CD4-positive, alpha-beta T cell treated with Interleukin-6 for 4 hours (primary cell): Measurements from ENCODE around the gene PODXL.
"Not testable (repeated sequence)": the region's sequence is repeated elsewhere in the genome, so short reads cannot be mapped to it uniquely, and the experiment has no call there.

Source experiments
- DNase-seq: peaks from one replicate; pipeline ENCODE4 v3.0.0-alpha.2; 2020; ENCODE audit warnings: mixed read lengths

The PODXL gene

DNA sequence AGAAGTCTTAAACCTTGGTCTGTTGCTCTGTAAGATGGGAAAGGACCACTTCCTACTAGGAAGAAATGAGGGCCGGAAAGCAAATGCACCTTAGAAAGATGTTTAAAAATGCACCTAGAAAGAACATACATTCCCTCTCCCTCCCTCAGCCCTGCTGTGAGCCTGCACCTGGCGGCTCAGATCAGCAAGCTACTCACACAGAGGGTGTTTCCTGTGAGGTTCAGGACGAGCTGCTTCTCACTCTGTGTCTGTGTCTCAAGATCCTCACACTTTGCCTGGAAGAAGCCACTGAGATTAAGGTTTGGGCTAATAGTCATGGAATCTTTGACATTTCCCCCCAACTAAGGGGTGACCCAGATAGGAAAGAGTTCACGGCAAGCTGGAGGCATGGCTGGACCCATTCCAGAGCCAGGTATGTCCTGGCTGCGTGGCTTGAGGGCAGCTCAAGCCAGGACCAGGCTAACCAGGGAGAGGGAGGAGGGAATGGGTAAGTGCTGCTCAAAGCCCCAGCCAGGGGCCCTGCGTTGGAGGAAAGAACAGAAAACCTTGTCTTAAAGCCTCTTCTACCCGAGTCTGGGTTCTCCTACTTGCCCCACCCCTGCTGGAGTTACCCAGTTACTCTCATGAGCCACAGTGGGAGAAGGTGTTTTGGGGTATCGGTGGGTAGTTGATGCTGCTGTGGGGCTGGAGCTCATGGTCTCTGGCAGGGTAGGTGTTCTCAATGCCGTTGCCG lies 47.5 kb downstream of the PODXL start:
- no peak for DNase-seq

DNA sequence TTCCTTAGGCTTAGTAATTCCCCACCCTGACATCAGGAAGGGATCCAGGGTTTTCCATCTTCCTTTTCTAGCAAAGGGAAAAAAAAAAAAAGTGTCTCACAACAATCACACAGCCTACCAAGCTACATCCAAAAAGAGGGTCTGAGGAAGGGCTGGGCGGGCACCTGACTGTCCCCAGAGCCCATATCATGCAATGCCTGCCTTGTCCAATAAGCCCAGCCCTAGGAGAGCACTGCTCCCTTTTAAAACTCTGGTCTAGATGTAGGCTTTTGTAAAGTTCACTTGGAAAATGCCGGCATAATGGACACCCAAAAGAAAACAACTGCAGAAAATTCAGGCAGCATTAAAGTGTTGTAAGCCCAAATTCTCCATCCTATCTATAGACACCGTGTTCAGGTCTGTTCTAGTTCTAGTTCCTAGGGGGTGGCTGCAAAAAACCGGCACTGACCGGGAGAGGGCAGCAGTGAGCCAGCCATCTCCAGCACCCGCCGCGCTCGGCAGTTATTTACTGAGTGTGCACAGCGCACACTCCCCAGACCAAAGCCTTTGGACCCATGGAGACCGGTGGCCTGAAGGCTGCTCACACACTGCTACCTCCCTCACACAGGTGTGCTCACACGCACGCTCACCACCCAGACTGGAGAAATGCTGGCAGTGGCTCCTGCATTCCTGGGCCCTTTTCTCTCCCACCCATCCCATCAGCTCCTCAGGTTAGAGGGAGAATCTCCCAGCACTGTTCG lies 48.7 kb downstream of the PODXL start:
- DNase-seq = peak; percentile 85

DNA sequence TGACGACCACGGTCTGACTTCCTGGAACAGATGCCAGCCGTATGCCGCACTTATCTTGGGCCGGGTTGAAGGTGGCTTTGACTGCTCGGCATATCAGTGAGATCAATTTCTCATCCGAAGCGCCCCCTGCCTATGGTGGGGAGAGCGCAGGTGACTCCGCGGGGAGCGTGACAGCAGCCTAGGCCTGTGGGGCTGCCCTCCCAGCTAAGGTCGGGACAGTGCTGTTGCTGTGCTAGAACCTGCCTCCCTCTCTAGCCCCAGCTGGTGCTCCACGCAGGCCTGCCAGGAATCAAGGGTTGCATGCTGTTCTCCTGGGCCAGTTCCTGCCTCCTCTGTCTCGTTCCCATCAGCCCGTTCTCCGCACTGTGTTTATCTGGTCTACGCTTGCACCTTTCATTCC lies 49.8 kb downstream of the PODXL start:
- no peak for DNase-seq

DNA sequence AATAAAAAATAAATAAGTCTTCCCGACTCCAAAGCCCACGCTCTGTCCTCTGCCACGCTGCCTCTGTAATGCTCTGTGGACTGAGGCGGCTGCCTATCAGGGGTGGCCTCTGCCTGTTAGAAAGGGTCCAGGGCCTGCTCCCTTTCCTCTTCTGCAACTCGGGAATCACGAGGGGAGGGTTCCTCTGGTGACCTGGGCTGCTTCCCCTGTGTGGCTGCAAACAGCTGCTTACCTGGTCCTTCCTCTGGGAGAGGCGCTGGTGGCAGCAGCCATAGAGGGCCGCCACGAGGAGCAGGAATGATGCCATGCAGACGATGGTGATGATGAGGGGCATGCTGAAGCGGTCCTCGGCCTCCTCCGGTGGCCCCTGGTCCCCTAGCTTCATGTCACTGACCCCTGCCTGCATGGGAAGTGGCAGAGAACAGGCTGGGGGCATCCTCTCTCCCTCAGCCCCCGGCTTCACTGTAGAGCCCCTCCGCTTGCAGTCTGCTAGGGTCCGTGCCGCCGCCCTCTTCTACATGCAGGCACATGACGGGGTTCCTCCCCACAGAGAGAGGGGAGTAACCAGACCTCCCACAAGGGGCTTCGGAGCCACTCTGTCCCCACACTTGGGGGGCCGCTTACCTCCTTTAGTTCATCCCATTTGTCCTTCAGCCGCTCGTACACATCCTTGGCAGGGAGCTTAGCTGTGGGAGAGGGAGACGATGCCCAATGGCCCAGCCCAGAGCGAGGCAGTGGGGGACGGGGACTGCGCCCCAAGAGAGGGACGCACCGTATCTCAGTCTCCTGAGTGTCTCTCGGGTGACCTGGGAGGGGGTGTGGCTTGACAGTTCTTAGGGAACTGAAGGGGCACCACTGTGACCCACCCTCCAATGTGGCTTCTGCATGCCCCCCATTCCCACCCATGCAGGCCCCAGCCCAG lies 50.5 kb downstream of the PODXL start:
- DNase-seq = no peak

DNA sequence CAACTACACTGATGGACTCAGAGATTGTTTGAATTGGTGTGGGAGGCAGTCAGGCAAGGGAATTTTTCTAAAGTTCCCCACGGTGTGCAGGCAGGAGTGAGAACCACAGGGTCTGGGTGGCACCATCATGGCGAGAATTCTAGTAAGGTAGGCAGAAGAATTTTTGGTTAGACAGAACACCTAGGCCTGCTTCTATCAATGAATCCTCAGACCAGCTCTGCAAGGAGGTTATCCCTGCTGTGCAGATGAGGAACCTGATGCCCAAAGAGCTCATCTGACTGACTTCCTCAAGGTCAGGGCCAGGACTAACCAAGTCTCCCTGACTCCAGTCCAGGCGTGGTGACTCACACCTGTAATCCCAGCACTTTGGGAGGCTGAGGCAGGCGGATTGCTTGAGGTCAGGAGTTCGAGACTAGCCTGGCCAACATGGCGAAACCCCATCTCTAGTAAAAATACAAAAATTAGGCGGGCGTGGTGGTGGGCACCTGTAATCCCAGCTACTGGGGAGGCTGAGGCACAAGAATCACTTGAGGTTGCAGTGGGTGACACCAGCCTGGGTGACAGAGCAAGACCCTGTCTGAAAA lies 51.3 kb downstream of the PODXL start:
- DNase-seq = not testable (repeated sequence)

DNA sequence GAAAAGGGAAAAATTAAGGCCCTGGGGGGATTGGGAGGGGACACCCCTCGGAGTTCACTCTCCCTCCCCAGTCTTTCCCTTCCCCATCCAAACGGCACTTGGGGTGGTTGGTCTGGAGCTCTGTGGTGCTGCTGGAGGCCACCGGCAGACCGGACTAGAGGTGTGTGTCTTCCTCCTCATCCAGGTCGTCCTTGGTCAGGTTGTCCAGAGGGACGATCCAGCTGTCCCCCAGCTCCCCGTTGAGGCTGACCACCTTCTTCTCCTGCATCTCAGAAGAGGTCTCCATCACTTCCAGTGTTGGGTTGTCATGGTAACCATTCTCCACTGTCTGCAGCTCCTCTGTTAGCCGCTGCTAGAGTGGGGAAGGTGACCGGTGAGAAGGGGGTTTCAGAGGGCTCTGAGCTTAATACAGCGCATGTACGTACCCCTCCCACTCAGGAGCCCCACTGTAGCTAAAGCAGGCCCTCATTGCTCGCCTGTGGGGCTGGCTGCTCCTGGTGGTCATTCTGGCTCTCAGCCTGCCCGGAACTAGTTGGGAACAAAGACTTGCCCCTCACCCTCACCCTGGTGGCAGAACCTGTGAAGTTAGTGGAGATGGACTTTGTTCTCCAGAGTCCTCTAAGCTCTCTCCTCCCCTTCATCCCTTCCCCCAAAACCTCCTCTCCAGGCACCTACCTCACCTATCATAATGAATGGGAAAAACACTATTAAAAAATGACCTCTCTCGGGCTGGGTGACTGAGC lies 52.1 kb downstream of the PODXL start:
- no peak for DNase-seq

DNA sequence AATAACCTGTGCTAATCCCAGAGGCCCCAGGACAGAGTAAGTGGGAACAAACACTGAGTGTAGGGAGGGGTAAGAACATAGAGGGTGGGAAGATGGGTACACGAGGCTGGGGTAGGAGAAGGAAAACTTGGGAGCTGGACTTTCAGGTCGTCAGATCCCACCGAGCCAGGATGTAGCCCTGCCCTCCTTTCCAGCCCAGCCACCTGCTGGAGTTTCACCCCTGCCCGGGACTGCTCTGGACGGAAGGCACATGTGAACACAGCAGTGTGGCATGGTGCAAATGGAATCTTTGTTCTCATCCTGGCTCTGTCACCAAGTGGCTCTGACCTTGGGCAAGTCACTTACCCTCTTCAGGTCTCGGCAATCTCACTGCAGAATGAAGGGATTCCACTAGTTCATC lies 52.8 kb downstream of the PODXL start:
- DNase-seq = no peak

DNA sequence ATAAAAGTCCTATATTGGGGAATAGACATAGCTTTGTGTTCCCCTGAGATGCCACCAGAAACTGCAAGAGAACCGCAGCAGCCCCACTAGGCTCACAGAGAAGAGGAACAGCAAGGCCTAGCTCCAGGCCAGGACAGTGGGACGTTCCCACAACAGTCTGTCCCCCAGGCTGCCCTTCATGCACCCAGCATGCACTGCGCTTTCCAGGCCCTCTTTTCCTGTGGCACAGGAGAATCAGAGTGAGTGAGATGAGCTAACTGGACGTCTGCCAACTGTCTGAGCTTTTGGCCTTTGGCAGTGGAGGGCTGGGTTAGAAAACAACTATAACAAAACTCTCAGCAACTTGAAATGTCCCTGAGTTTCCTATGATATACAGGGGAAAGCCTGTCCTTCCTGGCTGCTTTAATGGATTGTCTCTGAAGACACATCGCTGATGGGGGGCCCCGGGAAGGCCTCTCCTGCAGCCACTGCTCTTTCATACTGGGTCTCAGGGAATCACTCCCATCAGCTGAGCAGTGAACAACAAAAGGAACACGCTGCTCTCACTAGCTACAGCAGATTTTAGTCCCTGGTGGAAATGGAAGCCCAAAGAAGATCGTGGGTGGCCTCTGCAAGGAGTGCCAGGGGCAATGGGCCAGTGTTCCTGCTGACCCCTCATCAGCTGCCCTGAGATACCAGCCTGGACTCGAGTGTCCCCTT lies 53.5 kb downstream of the PODXL start:
- peak; percentile 18 for DNase-seq

DNA sequence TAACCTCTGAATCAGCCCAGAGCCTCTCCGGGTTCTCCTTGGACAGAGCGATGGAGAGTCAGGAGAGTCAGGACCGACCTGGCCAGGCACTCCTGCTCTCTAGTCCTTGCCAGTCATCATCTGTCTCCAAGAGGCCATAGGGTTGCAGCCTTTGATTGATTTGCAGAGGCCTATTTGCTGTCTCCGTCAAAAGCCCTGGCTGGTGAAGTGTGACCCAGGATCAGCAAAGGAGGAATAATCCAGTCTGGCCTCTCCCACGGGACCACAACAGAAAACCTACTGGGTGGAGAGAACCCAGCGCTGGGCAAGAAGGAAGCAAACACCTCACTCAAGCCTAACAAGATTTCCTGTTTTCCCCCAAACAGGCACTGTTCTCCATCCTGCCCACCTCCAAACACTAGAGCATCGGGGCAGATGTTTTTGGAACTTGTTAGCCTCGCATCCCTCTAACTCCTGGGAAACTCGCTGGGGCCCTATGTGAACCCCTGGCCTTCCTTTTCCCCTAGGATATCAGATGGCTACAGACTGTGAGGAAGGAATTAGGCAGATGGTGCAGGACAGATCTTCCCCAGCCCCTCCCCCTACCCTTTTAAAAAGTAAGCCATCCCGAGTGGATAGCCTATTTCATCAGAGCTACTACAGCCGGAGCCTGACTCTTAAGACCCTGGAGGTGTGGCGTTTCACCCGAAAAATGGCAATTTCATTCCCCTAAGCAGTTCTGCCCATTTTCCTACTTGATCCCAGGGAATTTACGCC lies 54.3 kb downstream of the PODXL start:
- no peak for DNase-seq

DNA sequence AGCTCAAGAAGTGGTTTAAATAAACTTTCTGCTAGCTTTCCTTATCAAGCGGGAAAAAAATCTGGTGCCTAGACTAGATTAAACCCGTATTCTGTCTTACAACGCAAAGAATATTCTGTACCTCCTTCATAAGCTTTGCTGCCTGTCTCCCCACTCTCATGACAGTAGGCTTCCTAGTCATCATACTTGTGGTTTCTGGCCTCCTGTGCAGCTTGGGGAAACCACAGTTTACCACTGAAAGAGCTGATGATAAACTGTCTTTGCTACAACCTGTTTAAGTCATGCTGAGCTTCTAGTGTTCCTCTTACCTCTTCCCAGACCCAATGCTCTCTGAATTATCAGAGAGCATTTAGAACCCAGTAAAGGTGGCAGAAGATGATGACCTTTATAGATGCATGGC lies 55.0 kb downstream of the PODXL start:
- peak; percentile 57 for DNase-seq

DNA sequence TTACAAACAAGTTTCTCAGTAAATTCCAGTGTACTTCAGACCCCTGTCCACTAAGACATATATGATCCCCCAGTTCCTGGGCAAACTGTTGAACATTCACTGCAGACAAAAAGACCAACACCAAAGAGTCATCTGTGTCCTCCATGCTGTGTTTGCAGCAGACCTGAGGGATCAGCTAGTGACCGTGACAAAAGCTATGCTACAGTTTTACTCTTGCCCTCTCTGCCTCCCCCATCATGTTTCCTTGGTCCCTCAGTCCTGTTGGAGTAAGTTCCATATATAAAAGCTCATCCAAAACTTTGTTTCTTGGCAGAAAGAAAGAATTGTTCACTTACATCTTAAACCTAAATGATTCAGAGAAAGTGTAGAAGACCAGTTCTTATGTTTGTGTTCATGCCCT lies 56.1 kb downstream of the PODXL start:
- no peak for DNase-seq

DNA sequence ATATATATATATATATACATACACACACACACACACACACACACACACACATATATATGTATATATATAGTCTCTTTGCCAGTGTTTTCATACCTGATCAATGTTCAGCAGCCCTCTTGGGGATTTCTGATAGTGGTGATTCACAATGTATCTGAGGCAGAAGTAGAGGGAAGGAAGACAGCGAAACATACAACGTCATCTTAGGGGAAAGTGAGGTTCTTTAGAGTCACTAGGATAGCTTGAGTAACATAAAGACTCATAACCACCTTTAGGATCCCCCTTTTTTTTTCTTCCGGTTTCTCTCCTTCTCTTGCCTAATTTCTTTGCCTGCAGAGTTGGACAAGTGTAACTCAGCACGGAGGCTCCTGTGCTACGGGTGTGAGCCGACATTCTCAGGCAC lies 56.6 kb downstream of the PODXL start:
- no peak for DNase-seq

DNA sequence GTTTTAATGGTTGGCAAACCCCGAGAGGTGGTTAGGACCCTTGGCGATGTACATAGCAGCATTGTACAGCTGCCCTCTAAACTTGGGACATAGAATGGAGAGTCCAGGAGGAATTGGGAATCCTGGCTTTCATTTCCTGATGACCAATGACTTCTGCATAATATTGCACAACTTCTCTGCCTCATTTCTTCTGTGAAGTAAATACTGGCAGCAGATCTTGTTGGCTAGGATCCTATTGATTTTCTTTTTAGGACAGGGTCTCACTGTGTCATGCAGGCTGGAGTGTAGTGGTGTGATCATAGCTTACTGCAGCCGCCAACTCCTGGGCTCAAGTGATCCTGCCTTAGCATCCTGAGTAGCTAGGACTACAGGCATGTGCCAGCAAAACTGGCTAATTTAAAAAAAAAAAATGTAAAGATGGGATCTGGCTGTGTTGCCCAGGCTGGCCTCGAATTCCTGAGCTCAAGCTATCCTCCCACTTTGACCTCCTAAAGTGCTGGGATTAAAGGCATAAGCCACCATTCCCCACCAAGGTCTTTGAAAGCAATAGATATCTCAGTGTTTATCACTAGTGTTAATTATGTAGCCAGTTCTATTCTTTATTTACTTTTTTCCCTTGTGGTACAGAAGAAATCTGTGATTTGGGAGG lies 58.1 kb downstream of the PODXL start:
- no peak for DNase-seq

DNA sequence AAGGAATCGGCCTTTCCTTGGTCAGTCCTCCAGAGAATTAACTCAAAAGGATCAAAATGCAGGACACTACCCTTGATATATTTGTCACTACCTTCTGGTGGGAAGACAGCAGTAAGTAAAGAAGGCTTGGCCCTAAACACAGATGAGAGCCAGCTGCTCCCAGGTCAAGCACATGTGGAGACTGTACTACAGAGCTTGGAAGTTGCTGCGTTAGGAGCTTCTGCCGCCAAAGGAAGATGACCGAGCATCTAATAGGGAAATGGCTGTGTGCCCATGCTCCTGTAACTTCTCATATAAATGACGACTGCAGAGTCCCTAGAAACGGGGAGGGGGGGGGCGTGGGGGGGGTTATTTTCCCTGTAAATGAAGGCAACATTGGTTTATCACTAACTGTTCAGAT lies 59.0 kb downstream of the PODXL start:
- DNase-seq = no peak

DNA sequence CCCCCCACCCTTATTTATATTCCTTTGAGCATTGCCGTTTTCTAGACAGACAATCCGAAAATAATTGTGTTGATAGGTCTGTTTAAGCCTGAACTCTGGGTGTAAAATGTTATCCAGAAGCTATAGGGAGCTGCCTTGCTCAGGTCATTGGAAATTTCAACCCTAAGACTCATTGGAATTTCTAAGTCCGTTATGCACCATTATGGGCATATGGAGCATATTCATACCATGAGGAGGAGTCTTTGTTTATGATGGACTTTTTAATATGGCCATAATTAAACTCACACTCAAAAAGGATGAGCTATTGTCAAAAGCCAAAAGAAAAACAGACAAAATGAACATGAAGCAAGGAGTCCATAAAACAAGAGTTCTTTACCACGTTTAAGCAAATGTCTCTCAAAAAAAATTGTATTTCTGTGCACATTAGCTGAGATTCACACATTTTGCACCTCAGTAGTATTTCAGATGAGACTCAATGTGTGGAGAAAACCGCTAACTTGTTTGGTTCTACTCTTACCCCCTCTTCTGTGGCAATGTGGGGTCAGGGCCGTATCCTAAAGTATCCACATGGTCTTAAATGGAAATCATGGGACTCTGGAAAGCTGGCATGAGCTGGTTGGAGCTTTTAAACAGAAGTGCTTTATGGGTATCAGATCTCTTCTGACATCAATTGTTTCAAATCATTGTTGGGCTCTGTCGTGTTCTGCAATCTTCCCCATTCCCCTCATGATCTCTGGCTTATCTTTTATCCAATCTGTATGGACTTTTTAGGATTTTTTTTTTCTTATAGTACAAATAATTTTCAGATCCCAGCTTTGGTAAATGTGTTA lies 60.5 kb downstream of the PODXL start:
- DNase-seq = no peak

DNA sequence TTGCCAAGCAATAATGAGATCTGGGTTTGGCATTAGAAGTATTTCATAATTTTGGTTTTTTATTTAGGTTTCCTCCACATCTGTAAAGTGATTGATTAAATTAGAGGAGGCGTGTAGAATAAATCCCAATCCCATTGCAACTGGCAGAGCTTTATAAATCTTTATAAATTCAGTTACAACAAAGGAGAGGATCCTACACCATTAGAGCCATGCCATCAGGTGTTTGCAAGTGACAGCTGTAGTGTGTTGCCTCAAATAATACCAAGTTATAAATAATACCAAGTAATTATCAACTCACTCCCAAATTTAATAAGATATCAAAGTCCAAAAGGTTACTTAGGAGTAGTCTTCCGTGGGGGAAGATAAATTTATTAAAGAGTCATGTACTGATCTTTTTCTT lies 62.2 kb downstream of the PODXL start:
- DNase-seq = no peak

DNA sequence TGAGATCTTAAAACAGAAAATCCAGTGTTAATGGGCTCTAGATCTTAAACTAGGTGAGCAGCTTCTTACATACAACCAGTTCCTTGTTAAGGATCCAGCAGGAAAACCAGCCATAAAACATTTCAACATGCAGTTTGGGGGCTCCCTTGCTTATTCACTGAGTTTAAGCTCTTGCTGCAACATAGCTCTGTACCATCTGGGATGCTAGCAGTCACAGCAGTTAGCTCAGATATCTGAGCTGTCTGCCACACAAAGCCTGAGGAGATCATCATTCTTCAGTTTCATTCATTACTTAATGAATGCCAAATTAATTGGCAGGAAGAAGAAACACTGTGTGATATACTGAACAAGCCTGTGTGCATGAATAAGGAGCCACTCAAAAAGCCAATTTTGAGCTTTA lies 62.8 kb downstream of the PODXL start:
- no peak for DNase-seq

DNA sequence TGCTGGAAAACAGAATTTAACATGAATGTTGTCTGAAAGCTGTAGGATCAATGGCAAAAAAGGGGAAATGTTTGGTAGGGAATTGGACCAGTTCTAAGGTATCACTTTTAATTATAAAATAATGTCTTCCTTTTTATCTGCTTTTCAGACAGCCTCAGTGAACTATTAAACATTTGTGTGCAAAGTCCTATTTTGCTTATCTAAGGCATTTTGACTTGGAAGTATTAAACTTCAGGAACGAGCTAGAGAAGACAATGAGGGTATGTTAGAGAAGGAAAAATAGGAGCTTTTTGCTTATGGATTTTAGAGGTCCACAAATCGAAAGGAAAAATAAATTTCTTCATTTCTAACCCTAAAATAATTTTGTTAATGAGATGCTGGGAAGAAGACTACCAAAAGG lies 63.3 kb downstream of the PODXL start:
- no peak for DNase-seq

DNA sequence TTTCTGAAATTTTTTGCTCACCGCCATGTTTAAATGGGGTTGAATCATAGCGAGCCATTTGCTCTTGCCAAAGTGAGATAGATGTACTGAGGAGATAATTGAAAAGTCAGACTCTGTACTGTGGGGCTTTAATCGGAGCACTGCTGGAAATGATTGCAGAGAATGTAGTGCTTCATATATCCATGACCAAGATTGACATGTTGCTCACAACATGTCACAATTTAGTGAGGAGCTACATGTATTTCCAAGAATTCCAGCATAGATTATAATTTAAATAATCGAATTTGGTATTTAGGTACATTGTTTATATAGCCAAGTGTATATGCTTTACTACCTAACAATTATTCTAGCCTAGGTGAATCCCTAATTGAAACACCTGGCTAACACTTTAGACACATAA lies 66.5 kb downstream of the PODXL start:
- DNase-seq = no peak

DNA sequence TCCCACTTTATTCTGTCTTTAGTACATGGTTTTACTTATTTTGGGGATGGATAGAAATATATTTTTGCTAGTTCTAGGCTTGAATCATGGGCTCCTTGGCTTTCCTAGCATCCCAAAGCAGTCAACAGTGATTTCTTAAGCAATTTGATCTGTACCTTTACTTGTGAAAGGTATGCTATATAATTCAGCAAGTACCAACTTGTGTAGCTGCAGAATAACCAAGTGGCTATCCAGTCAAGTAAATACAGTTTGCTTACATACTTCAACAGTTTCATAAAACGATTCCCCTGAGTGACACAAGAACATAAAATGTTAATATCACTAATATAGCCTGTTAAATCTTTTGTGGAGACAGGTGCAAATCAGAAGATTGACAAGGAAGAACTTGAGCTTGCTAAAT lies 67.2 kb downstream of the PODXL start:
- no peak for DNase-seq
